Anterior cingulate cortex (tissue), 58 donors: ENCODE results near the gene NANP.
"Not testable (repeated sequence)": the region's sequence is repeated elsewhere in the genome, so short reads cannot be mapped to it uniquely, and the experiment has no call there.

ENCODE experiments used
- DNase-seq, 58 donors: peaks; one replicate each; lab custom pipeline; 2025; lab: John Stamatoyannopoulos, UW

NANP gene

DNA sequence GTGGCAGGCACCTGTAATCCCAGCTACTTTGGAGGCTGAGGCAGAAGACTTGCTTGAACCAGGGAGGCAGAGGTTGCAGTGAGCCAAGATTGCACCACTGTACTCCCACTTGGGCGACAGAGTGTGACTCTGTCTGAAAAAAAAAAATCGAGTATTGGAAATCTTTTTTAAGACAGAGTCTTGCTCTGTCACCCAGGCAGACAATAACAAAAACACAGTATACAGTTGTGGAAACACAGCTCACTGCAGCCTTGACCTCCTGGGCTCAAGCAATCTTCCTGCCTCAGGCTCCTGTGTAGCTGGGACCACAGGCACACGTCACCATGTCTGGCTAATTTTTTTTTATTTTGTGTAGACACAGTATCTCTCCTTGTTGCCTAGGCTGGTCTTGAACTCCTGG, 15.0 kb downstream of the NANP start:
- DNase-seq, result no peak

DNA sequence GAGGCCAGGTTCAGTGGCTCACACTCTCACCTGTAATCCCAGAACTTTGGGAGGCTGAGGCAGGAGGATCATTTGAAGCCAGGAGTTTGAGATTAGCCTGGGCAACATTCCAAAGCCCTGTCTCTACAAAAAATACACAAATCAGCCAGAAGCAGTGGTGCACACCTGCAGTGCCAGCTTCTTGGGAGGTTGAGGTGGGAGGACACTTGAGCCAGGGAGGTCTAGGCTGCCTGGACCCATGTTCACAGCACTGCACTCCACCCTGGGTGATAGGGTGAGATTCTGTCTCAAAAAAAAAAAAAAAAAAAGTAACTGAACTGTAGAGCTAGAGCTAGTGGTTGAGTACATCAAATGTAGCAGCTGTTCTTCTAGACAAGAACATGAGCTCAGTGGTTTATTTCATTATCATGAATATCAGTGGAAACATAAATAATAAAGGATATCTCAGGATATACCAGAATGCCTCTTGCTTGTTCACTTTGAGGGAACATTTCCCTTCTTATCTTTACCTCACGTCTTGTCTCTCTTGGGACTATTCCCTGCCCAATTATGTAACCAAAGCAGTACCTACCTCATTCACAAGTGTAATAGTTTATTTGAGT, 17.6 kb downstream of the NANP start:
- no peak for DNase-seq

DNA sequence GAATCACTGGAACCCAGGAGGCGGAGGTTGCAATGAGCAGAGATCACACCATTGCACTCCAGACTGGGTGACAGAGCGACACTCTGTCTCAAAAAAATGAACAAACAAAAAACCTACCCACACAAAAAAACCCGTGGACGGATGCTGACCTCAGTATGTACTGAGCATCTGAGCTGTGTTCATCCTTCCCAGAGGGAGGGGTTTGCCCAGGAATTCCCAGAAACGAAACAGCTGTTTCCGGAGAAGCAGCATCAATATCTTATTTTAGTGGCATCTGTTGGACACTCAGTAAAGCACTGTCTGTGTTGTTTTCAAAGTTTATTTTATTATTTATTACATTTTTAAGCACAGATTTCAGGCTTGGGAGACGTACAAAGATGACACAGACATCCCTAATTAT, 18.7 kb downstream of the NANP start:
- DNase-seq, result no peak

GRCh38 chr20:25604611-25605010, 19.2 kb downstream of the NANP start:
- DNase-seq, result no peak

- DNase-seq, result not testable (repeated sequence)
Observed at GRCh38 chr20:25602914-25603309, 20.9 kb downstream of the NANP start.

- not testable (repeated sequence) for DNase-seq
Observed at GRCh38 chr20:25602191-25602913, 21.5 kb downstream of the NANP start.

DNA sequence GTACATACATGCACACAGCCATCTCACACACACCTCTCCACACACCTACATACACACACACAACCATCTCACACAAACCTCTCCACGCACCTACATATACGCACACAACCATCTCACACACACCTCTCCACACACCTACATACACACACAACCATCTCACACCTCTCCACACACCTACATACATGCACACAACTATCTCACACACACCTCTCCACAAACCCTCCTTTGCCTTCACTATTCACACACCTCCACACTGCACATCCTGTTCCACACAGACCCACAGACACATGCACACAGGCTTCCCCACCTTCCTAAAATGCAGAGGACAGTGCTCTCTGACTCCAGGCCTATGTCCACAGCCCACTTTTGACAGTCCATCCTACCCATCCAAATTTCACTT, 22.2 kb downstream of the NANP start:
- DNase-seq, result no peak

- no peak for DNase-seq
Observed at GRCh38 chr20:25600632-25601031, 23.2 kb downstream of the NANP start.

DNA sequence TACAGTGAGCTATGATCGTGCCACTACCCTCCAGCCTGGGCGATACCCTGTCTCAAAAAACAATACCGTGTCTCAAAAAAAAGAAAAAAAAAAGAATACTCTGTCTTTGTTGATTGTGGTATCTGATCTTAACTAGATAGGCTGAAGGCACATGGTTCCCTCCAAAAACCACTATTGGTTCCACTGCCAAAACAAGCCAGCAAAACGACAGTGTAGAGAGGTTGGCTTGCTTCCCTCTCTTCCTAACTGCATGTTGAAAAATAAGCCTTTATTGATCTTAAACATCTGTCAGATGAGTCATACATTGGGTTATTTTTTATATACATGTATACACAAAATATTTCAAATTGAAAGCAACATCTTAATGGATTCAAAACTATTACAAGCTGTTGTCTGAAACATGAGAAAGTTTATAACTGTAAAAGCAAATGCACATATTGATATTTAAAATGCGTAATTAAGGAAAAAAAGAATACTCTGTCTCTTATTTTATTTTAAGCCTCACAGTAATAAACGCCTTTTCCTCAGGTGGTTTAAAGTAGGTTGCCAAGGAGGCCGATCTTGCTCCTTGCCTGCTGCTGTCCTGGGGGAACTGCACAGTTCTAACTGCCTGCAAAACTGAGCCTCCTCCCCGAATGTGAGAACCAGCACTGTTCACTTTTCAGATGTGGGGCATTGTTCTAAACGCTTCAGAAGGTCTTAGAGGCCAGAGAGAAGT, 31.5 kb downstream of the NANP start:
- no peak for DNase-seq

DNA sequence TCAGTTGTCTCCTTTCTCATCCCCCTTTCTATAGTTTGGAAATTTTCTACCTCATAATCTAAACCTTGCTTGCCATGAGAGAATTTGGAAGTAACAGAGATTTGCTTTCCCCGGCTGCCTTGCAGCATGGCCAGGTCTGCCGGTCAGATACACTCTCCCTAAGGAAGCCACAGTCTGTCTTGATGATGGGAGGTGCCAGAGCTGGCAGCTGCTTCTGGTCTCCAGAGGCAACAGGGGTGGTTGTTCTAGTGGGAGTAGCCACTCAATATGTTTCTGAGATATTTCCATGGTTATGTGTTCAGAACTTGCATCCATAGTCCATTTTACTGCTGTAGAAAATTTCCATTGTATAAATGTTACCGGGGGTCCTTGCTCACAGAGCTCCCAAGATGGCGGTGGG, 33.0 kb downstream of the NANP start:
- DNase-seq, result not testable (repeated sequence)

DNA sequence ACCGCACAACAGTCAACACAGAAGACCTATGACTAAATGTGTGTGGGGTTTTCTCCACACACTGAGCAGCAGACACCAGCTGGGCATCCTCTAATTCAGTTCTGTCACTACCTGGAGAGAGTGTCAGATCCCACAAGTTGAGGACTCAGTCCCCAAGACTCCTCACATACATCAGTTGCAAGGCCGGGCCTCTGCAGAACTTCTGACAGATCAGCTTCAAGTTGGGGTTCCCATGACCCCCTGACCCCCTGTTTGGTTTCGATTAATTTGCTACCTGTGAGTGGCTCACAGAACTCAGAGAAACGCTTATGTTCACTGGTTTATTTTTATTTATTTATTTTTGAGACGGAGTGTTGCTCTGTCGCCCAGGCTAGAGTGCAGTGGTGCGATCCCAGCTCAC, 35.3 kb downstream of the NANP start:
- no peak for DNase-seq

DNA sequence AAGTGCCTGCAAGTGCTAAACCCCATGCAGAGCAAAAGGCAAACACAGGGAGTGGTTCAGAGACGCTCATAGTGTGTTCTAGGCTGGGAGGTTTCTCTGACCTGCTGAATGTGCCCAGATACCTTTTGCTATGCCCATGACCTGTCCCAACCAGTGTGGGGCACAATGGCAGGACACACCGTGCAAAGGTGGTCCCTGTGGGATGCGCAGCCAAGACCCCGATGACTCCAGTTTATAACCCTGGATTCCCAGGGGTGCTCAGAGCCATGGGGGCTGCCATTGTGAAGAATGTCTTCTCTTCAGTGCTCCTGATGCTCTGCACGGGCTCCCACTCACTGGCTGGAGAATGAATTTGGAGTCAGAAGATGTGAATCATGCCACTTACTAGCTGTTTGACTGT, 36.3 kb downstream of the NANP start:
- no peak for DNase-seq

DNA sequence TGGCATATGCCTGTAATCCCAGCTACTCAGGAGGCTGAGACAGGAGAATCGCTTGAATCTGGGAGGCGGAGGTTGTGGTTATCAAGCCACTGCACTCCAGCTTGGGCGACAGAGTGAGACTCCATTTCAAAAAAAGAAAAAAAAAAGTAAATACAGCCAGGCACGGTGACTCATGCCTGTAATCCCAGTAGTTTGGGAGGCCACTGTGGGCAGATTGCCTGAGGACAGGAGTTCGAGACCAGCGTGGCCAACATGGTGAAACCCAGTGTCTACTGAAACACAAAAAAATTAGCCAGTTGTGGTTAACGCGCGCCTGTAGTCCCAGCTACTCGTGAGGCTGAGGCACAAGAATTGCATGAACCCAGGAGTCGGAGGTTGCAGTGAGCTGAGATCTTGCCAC, 36.9 kb downstream of the NANP start:
- DNase-seq, result no peak

GRCh38 chr20:25584905-25585704, 38.7 kb downstream of the NANP start, which contains the start of gene NINL:
Gene NINL (minus strand): TSS chr20:25585531. CDS start chr20:25526587, 58,944 bp downstream.
- peak in 24 of 58 donors; percentile 3 to 46 (median 17) for DNase-seq

- not testable (repeated sequence) for DNase-seq
Observed at GRCh38 chr20:25583607-25584006, 40.2 kb downstream of the NANP start.

GRCh38 chr20:25580711-25581110, 43.1 kb downstream of the NANP start:
- no peak for DNase-seq

- no peak for DNase-seq
Observed at GRCh38 chr20:25579081-25579770, 44.6 kb downstream of the NANP start.

DNA sequence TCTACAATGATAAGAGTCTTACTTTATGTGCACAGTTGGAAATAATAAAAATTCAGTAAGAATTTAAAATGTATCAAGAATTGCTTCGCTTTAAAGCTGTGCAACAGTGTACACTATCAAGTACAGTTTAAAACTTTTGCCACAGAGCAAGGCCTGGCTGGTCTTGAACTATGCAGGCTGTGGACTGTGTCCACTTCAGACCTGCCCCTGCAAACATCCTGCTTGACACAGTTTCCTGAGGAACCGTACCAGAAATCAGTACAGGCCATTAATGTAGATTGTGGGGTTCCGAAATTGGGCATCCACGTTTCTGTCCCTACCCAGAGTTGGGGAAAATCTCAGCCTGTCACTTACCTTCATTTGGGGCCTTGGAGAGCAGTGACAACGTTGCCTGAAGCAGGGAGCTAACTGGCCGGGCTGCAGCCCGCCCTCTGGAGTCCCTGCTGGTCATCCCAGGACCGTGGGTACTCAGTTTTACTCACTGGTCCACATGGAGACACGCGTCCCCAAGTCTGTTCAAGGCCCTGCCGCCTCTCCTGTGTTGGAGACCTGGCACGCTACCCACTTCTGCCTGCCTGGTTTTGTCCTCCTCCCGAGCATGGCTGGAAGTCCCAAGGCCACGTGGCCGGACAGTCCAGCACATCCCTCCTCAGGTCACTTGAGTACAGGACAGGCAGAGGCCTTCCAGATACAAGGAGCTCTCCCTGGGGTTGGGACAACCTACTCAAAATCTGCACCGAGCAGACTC, 46.9 kb downstream of the NANP start:
- peak in 1 of 58 donors; percentile 23 for DNase-seq

DNA sequence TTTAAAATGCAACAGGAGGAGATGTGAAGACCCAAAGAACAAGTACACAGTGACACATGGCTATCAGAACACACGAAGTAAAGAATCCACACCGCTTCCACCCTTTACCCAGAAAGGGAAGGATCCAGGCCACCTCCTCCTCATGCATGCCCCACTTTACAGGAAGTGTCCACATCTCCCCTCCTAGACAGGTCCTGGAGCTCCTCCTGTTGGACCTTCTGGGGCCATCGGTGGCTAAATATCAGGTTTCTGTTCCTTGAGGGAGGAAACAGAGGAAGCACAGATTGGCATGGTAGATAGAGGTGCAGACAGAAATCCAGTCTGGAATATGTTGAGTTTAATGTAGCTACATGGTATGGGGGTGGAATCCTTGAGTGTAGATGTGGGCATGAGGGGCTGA, 49.4 kb downstream of the NANP start:
- no peak for DNase-seq
